NB4 (cell line): ENCODE measurements around the gene ARHGAP30.
"Not testable (repeated sequence)": the region's sequence is repeated elsewhere in the genome, so short reads cannot be mapped to it uniquely, and the experiment has no call there.

Experiments used
- CTCF ChIP-seq: IDR thresholded peaks from one replicate; pipeline ENCODE4 v1.5.1; 2012; ENCODE audit warnings: low read depth, low read length
- MAX ChIP-seq: IDR thresholded peaks from 2 replicates; pipeline ENCODE4 v1.6.1; 2011; ENCODE audit warnings: low read depth, low read length
- POLR2A ChIP-seq: IDR thresholded peaks from 2 replicates; pipeline ENCODE4 v1.6.1; 2011; ENCODE audit warnings: mild to moderate bottlenecking; ENCODE audit not compliant: insufficient read length; ENCODE audit errors: extremely low read depth

GRCh38 chr1:161016683-161017082, 53.0 kb downstream of the ARHGAP30 start:
- TF ChIP-seq CTCF, POLR2A, MAX: not testable (repeated sequence)
